ENCODE results near the gene TESK1. TPM values are rescaled to one million over a fixed set of nuclear protein-coding genes. Genes with fewer than 3 reads are reported as not detected.

TESK1 gene
- total and polyA plus RNA-seq, 2 of the 8 experiments (the other 6 are each of a cell fraction or from before 2014, with no cell fraction given), result 13.5 to 13.9 TPM

GRCh38 chr9:35606138-35606504 lies 1.1 kb downstream of the TESK1 start:
- Histone ChIP-seq H4K91ac (replicated peaks; ENCODE audit: insufficient read length, low read length) (no peak overlapping the region), H3K36me3 (ENCODE audit: control insufficient read depth in 2 of 4, insufficient read depth in 4 of 4, low read length in 3 of 4) (peaks cover 3 to 12% (median 9%) of the 10 kb centered on the region in 4 experiments; a peak in 5 of 8 replicates), H3K4me2 (ENCODE audit: insufficient read depth in 1 of 2, low read depth in 2 of 2, low read length in 2 of 2) (peak overlapping the region; percentile 66 to 98), H4K8ac (ENCODE audit: extremely low read depth, insufficient read depth, low read length) (no peak overlapping the region), H3K9ac (replicated peaks in 1 of 4; ENCODE audit: extremely low read depth in 1 of 4, low read depth in 3 of 4, low read length in 3 of 4) (peak overlapping the region in 3 of 4 experiments; percentile 33 to 62 (median 38); a peak in 3 of 7 replicates), H2BK120ac (replicated peaks; ENCODE audit: low read depth, low read length) (no peak overlapping the region), H4K20me1 (replicated peaks in 1 of 2; ENCODE audit: control insufficient read depth in 1 of 2, insufficient read depth in 2 of 2, low read length in 2 of 2) (peaks cover 0 to 15% of the 10 kb centered on the region in 2 experiments), H2BK12ac (ENCODE audit: low read depth, low read length) (no peak overlapping the region), H3K27me3 (replicated peaks in 1 of 4; ENCODE audit: control insufficient read depth in 3 of 4, extremely low read depth in 1 of 4, insufficient read depth in 3 of 4, low read length in 3 of 4) (no peaks in the 10 kb centered on the region), H3K9me3 (ENCODE audit: insufficient read depth in 2 of 2, low read depth in 1 of 2, low read length in 1 of 2) (no peaks in the 10 kb centered on the region), H4K5ac (ENCODE audit: insufficient read length, low read depth, low read length) (no peak overlapping the region), H2AFZ (ENCODE audit: low read length) (no peak overlapping the region), H2BK15ac (ENCODE audit: low read length) (no peak overlapping the region), H3K4ac (replicated peaks; ENCODE audit: insufficient read length, low read depth, low read length) (no peak overlapping the region), H3K27ac (ENCODE audit: low read depth, low read length) (no peak overlapping the region), H3K18ac (ENCODE audit: extremely low read depth, low read length) (no peak overlapping the region), H3K4me1 (replicated peaks in 1 of 4; ENCODE audit: control insufficient read depth in 3 of 4, insufficient read depth in 4 of 4, low read length in 3 of 4) (peaks cover 0 to 3% (median under 1%) of the 10 kb centered on the region in 4 experiments; a peak in 4 of 7 replicates), H2BK20ac (ENCODE audit: low read length) (no peak overlapping the region), H2BK5ac (ENCODE audit: low read depth, low read length) (no peak overlapping the region), H3K23ac (ENCODE audit: insufficient read length) (no peak overlapping the region), H3K14ac (ENCODE audit: insufficient read length) (no peak overlapping the region), H3K79me2 (ENCODE audit: control insufficient read depth in 1 of 2, insufficient read depth in 2 of 2, low read length in 2 of 2) (peaks cover 0 to 2% of the 10 kb centered on the region in 2 experiments; a peak in 1 of 4 replicates), H2AK5ac (ENCODE audit: low read depth, low read length) (no peak overlapping the region), H3K79me1 (ENCODE audit: low read depth, low read length) (no peaks in the 10 kb centered on the region; the same call in 1 of the 2 replicates), H3K23me2 (ENCODE audit: low read depth, low read length) (peaks cover 13% of the 10 kb centered on the region), H3K4me3 (ENCODE audit: extremely low read depth in 1 of 4, insufficient read depth in 2 of 4, low read depth in 3 of 4, low read length in 4 of 4) (peak overlapping the region; percentile 55 to 84 (median 78)), H3K56ac (replicated peaks; ENCODE audit: insufficient read length, low read depth, low read length) (no peak overlapping the region)
- POLR2A ChIA-PET (ENCODE audit: partially characterized antibody), result interaction anchor here (0.8 to 1.4 kb wide), 4 partner anchors 10 to 191 kb away, joined by 3 to 6 read pairs (median 3); no protein-coding TSS in a partner anchor
- 16% methylated on average over 5 of the region's 5 CpGs; no CpG with 5 or more reads in 1 of the 2 experiments for WGBS, 2 experiments (ENCODE audit: extremely low coverage in 1 of 2, insufficient coverage in 1 of 2, insufficient read length in 1 of 2, insufficient replicate concordance in 2 of 2, low coverage in 1 of 2, low lambda C conversion rate in 2 of 2, missing lambda C conversion rate in 1 of 2)
- DNase-seq (ENCODE audit: low read depth in 1 of 2, low spot score in 2 of 2), result no peak
- no peak for TF ChIP-seq POU5F1 (IDR thresholded peaks at IDR 0.05; ENCODE audit: low read depth, low read length)
- FAIRE-seq, result no peak
- CTCF ChIA-PET (ENCODE audit: partially characterized antibody), result interaction anchor here (0.9 to 1.1 kb wide), 3 partner anchors 10 to 52 kb away, joined by 3 to 6 read pairs (median 3); partner anchors contain the start of genes CCDC107 and RMRP
